Trophoblast cell (in vitro differentiated cells and primary cell): ENCODE results near the gene DLGAP1.

Source experiments
- DNase-seq, 2 donors: peaks; one replicate each; pipeline ENCODE4 v3.0.0-alpha.2; 2016
- H2AFZ ChIP-seq: 2 replicates; pipeline ENCODE4 v1.6.1; 2013; ENCODE audit warnings: low read length, moderate library complexity, mild to moderate bottlenecking; ENCODE audit not compliant: insufficient read depth, poor library complexity
- H2AK5ac ChIP-seq: 2 replicates; pipeline ENCODE4 v1.6.1; 2013; ENCODE audit warnings: mild to moderate bottlenecking, low read length
- H2BK120ac ChIP-seq: 2 replicates; pipeline ENCODE4 v1.6.1; 2013; ENCODE audit warnings: low read length, mild to moderate bottlenecking, moderate library complexity; ENCODE audit not compliant: insufficient read depth, poor library complexity
- H2BK12ac ChIP-seq: 2 replicates; pipeline ENCODE4 v1.6.1; 2013; ENCODE audit warnings: mild to moderate bottlenecking, low read length, moderate library complexity
- H2BK5ac ChIP-seq: 2 replicates; pipeline ENCODE4 v1.6.1; 2013; ENCODE audit warnings: low read length, low read depth, moderate library complexity, mild to moderate bottlenecking; ENCODE audit not compliant: poor library complexity
- H3K14ac ChIP-seq: 2 replicates; pipeline ENCODE4 v1.6.1; 2013; ENCODE audit warnings: mild to moderate bottlenecking, low read length
- H3K18ac ChIP-seq: 2 replicates; pipeline ENCODE4 v1.6.1; 2013; ENCODE audit warnings: mild to moderate bottlenecking, low read length
- H3K23ac ChIP-seq: 2 replicates; pipeline ENCODE4 v1.6.1; 2013; ENCODE audit warnings: low read length
- H3K27ac ChIP-seq: 2 replicates; pipeline ENCODE4 v1.5.1; 2013; ENCODE audit warnings: low read depth, mild to moderate bottlenecking, inconsistent platforms, low read length, moderate library complexity
- H3K27me3 ChIP-seq: 2 replicates; pipeline ENCODE4 v1.6.1; 2013; ENCODE audit warnings: inconsistent platforms, mild to moderate bottlenecking, low read length, moderate library complexity; ENCODE audit not compliant: insufficient read depth
- H3K36me3 ChIP-seq, 2 experiments: 1 replicate in 1 of 2; 2 replicates in 1 of 2; pipeline ENCODE4 v1.6.1; 2013; ENCODE audit warnings: low read length in 2 of 2, mild to moderate bottlenecking in 2 of 2, moderate library complexity in 1 of 2; ENCODE audit not compliant: insufficient read depth in 2 of 2, control insufficient read depth in 1 of 2
- H3K4ac ChIP-seq: 2 replicates; pipeline ENCODE4 v1.6.1; 2013; ENCODE audit warnings: low read depth, mild to moderate bottlenecking, low read length, moderate library complexity
- H3K4me1 ChIP-seq, 2 experiments: 1 replicate in 1 of 2; 2 replicates in 1 of 2; pipeline ENCODE4 v1.6.1; 2013; ENCODE audit warnings: low read length in 2 of 2, mild to moderate bottlenecking in 2 of 2, moderate library complexity in 1 of 2; ENCODE audit not compliant: insufficient read depth in 2 of 2, control insufficient read depth in 1 of 2
- H3K4me2 ChIP-seq: 2 replicates; pipeline ENCODE4 v1.6.1; 2013; ENCODE audit warnings: inconsistent platforms, mild to moderate bottlenecking, low read length, moderate library complexity
- H3K4me3 ChIP-seq: 2 replicates; pipeline ENCODE4 v1.5.1; 2013; ENCODE audit warnings: mild to moderate bottlenecking, low read depth, low read length, inconsistent platforms
- H3K79me1 ChIP-seq: one replicate; pipeline ENCODE4 v1.6.1; 2013; ENCODE audit warnings: low read length
- H3K79me2 ChIP-seq: 2 replicates; pipeline ENCODE4 v1.6.1; 2013; ENCODE audit warnings: low read length, mild to moderate bottlenecking; ENCODE audit not compliant: control insufficient read depth, insufficient read depth, poor library complexity
- H3K9ac ChIP-seq: 2 replicates; pipeline ENCODE4 v1.6.1; 2013; ENCODE audit warnings: mild to moderate bottlenecking, low read length
- H3K9me3 ChIP-seq: 2 replicates; pipeline ENCODE4 v1.6.1; 2013; ENCODE audit warnings: low read depth, mild to moderate bottlenecking, control low read depth, inconsistent platforms, low read length; ENCODE audit not compliant: insufficient read depth
- H4K12ac ChIP-seq: 2 replicates; pipeline ENCODE4 v1.6.1; 2013; ENCODE audit warnings: low read depth, mild to moderate bottlenecking, low read length, moderate library complexity
- H4K8ac ChIP-seq: 2 replicates; pipeline ENCODE4 v1.6.1; 2013; ENCODE audit warnings: low read depth, mild to moderate bottlenecking, low read length, moderate library complexity
- H4K91ac ChIP-seq: one replicate; pipeline ENCODE4 v1.6.1; 2013; ENCODE audit warnings: low read depth, mild to moderate bottlenecking, low read length, moderate library complexity
- WGBS: extraction: QIAGEN DNeasy Blood & Tissue Kit; methylation state at CpG from one replicate; pipeline ENCODE4 v1.1.7; 2013; ENCODE audit warnings: missing lambda C conversion rate; ENCODE audit not compliant: insufficient read length, insufficient coverage; ENCODE audit errors: extremely low coverage; 5-methylcytosine and 5-hydroxymethylcytosine counted together

DLGAP1 gene

DNA sequence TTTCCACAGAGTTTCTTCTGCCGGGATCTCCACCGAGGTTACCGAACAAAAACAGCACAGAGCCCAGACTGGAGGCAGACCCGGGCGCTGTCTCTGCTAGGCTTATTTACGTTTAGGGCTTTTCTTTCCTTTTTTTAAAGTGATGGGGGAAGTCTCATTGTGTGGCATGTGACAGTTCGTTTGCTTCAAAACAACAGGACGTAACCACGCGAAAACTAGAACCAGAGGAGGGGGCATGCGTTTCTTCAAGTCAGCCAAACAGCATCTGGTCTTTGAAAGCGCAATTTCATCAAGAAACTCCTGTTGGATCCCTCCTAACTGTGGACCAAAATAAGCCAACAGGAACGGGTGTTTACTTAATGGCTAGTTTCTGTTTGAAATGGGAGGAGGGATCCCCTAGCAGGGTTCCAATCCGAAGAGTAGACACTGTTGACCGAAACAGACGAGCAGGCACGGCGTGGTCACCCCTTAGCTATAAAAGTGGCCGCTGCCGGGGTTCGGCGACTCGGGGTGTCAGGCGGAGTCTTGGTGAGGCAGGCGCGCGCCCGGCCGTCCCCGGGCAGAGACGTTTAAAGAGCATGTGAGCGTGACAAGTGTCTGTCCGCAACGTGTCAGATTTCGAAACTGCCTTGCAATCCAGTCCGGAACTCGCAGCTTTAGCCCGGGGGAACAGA lies 1006.1 kb downstream of the DLGAP1 start:
- Histone ChIP-seq H3K4me1 (peaks cover 0 to 4% of the 10 kb centered on the region in 2 experiments), H3K14ac (peak overlapping the region; percentile 75), H3K4me3 (peak overlapping the region; percentile 93), H3K27ac (peak overlapping the region; percentile 94), H3K23ac (no peak overlapping the region), H3K79me2 (peaks cover 40% of the 10 kb centered on the region), H2BK5ac (peak overlapping the region; percentile 96), H3K4ac (peak overlapping the region; percentile 88), H2AFZ (peak overlapping the region; percentile 50), H2BK12ac (peak overlapping the region; percentile 80), H3K36me3 (peaks cover 0 to 6% of the 10 kb centered on the region in 2 experiments), H2BK120ac (peak overlapping the region; percentile 71), H3K27me3 (no peaks in the 10 kb centered on the region), H4K8ac (peak overlapping the region; percentile 54), H3K18ac (peak overlapping the region; percentile 92), H2AK5ac (peak overlapping the region; percentile 56), H4K12ac (peak overlapping the region; percentile 44), H3K4me2 (peak overlapping the region; percentile 84), H3K9me3 (no peaks in the 10 kb centered on the region), H3K79me1 (peaks cover 59% of the 10 kb centered on the region), H4K91ac (peak overlapping the region; percentile 82), H3K9ac (peak overlapping the region; percentile 69)
- WGBS, result no CpG with 5 or more reads among the region's 38 CpGs
- DNase-seq, result peak; percentile 57 to 74

DNA sequence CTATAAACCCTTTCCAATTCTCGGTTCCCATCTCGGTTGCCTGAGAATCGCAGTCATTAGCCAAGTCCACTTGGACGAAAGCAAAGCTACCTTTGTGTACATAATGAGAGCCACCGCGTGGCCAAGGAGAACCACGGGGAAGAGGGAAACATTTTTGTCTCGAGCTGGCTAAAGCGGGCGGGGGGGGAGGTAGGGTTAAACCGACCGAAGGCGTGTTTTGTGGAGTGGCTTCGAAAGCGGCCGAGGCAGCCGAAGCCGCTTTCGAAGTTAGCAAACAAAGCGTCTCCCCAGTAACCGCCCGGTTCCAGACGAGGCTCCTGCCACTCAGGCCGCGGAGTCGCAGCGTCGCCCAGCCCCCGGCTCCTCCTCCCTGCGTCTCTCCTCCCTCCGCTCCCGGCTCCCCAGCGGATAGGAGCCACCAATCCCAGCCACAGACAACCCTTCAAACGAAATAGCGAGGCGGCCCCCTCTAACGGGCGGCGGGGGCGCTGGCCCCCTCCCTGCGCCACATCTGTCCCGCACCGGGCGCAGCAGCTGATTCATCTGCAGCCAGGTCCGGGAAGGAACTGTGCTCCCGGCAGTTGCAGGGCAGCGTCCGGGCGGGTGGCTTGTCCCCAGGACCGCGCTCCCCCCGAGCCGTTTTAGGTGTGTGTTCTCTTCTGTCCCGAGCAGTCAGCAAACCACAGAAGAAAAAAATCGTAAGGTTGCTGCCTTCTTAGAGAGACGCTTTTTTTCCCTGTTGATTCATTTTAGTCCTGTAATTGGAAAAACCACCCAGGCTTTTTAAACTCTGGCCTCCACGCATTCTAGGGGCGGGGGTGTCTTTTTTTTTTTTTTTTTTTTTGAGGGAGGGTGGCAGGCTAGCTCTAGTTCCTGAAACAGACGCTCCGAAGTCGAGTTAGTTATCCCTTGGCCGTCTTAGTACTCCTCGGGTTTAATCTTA lies 1006.9 kb downstream of the DLGAP1 start:
- H3K36me3 ChIP-seq, result peaks cover 0 to 6% of the 10 kb centered on the region in 2 experiments
- no peaks in the 10 kb centered on the region for H3K27me3 ChIP-seq
- H4K91ac ChIP-seq, result peak overlapping the region; percentile 82
- H4K12ac ChIP-seq, result peak overlapping the region; percentile 49
- DNase-seq, result peak; percentile 98 to 99
- peaks cover 52% of the 10 kb centered on the region for H3K79me1 ChIP-seq
- no peaks in the 10 kb centered on the region for H3K9me3 ChIP-seq
- WGBS, result no CpG with 5 or more reads among the region's 63 CpGs
- H3K79me2 ChIP-seq, result peaks cover 38% of the 10 kb centered on the region
- peak overlapping the region; percentile 80 for H2BK12ac ChIP-seq
- H3K14ac ChIP-seq, result peak overlapping the region; percentile 75
- peak overlapping the region; percentile 9 for H2AFZ ChIP-seq
- peak overlapping the region; percentile 84 for H3K4me2 ChIP-seq
- peak overlapping the region; percentile 88 for H3K4ac ChIP-seq
- no peak overlapping the region for H3K23ac ChIP-seq
- H2BK120ac ChIP-seq, result peak overlapping the region; percentile 75
- H3K18ac ChIP-seq, result peak overlapping the region; percentile 33
- H3K4me3 ChIP-seq, result peak overlapping the region; percentile 93
- H2BK5ac ChIP-seq, result peak overlapping the region; percentile 96
- H2AK5ac ChIP-seq, result no peak overlapping the region
- peaks cover 0 to 4% of the 10 kb centered on the region in 2 experiments for H3K4me1 ChIP-seq
- H3K9ac ChIP-seq, result peak overlapping the region; percentile 69
- peak overlapping the region; percentile 94 for H3K27ac ChIP-seq
- H4K8ac ChIP-seq, result peak overlapping the region; percentile 78

DNA sequence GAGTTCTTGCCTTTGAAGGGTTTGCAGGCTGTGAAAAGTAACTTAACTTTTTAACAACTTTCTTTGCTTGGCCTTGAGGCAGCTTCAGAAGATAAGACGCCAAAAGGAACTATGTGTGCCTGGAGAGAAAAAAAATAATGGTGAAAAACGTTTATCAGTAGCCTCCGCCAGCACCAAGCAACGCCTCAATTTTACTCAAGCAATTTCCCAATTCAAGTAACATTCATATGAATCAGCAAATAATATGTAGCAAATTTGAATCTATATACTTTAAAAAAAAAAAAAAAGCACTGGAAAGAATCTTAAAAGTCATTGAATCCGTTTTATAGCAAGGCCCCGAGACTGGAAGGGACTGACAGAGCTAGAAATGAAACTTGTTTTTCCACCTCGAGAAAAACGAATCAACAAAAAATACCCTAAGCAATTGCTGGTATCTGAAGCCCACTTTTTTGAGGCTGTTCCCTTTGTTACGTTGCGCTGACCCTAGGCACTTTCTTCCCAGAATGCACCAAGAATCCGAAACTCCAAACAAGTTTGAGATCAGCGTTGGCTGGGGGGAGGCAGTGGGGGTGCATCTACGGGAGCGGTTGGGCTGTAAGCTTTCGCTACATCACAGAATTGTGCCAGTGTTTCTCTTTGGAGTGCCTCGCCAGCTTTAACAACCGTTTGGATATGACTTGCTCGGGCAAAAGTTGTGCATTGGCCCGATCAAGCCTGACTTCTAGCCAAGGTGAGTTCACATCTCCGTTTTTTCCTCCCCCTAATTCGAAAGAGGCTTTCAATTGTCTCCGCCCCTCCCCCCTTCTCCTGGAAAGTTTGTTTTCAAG lies 1007.8 kb downstream of the DLGAP1 start:
- Histone ChIP-seq H3K79me2 (peaks cover 29% of the 10 kb centered on the region), H3K36me3 (peaks cover 0 to 6% of the 10 kb centered on the region in 2 experiments), H4K8ac (peak overlapping the region; percentile 25), H2BK5ac (peak overlapping the region; percentile 92), H3K4me2 (peak overlapping the region; percentile 84), H3K79me1 (peaks cover 46% of the 10 kb centered on the region), H3K9me3 (no peaks in the 10 kb centered on the region), H3K4me3 (peak overlapping the region; percentile 57), H2AK5ac (peak overlapping the region; percentile 39), H2BK120ac (peak overlapping the region; percentile 75), H4K91ac (peak overlapping the region; percentile 78), H3K4ac (peak overlapping the region; percentile 6), H3K9ac (peak overlapping the region; percentile 67), H4K12ac (peak overlapping the region; percentile 49), H3K14ac (peak overlapping the region; percentile 71), H2BK12ac (peak overlapping the region; percentile 30), H3K4me1 (peaks cover 0 to 4% of the 10 kb centered on the region in 2 experiments), H3K27me3 (no peaks in the 10 kb centered on the region), H3K27ac (peak overlapping the region; percentile 94), H3K18ac (peak overlapping the region; percentile 33), H2AFZ (peak overlapping the region; percentile 9), H3K23ac (no peak overlapping the region)
- DNase-seq, result peak; percentile 39 to 70
- no CpG with 5 or more reads among the region's 22 CpGs for WGBS
